Kasumi-1 (cell line): Measurements from ENCODE around the gene ARID5B.

Source experiments
- DNase-seq, 2 experiments: peaks; one replicate each; lab custom pipeline; 2025; lab: John Stamatoyannopoulos, UW

ARID5B gene

DNA sequence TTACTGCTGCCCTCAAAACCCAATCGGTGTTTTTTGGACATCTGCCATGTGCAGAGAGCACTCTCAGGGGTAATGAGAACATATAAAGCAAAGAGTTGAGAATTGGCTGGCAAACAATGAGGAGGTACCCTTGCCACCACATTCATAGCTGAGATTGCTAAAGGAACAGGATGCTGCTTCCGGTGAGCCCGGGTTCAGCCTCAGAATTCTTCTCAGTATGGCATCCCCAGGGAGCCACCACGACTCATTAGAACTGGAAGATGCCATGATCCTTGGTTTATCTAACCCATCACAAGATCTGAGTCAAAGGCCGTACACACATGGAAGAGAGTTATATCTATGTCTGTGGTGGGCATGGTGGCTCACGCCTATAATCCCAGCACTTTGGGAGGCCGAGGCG is 174.4 kb downstream of the ARID5B start:
- DNase-seq: no peak

DNA sequence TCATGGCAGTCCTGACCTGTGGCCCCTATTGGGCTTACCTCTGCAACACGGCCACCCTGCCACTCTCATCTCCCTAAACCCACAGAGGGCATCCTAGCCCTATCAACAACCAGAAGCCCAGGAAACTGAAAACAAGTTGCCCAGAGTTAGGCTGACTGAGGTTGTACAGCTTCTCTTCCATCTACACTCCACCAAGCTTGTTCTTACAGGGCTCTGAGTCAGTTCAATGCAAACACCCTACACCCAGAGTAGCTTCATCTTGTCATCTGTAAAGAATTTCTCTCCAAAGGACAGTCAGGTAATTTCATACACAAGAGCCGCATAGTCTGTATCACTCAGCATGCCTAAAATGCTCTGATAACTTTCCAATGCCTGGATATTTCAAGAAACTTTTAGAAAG is 175.4 kb downstream of the ARID5B start:
- no peak for DNase-seq

DNA sequence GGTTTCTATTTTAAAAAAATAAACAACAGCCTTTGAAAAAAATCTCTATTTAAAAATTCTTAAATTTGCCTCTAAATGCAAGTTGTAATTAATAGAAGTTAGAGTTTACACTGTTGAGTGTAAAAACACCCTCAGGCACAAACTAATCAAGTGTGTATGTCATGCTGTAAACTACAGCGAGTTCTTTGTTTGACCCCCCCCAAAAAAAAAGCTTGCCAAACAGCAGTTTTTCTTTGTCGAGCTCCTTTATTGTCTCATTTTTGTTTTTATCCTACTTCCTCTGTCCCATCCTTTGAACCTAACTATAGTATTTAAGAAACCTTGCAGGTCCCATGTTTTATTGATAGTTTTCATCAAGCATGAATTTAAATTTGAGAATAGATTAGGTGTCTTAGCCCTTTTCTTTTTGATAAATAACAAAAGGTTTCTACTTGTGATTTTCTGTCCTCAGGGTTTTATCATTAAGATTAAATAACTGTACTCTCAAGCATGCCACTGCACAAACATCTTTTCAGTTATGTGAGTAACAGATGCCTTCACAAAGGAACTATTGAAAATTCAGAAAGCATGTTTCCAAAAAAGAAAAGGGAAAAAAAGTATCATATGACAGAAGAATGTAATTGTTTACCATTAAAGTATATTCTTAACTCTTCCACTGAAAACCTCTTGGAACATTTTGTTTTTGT is 176.0 kb downstream of the ARID5B start:
- DNase-seq: no peak

DNA sequence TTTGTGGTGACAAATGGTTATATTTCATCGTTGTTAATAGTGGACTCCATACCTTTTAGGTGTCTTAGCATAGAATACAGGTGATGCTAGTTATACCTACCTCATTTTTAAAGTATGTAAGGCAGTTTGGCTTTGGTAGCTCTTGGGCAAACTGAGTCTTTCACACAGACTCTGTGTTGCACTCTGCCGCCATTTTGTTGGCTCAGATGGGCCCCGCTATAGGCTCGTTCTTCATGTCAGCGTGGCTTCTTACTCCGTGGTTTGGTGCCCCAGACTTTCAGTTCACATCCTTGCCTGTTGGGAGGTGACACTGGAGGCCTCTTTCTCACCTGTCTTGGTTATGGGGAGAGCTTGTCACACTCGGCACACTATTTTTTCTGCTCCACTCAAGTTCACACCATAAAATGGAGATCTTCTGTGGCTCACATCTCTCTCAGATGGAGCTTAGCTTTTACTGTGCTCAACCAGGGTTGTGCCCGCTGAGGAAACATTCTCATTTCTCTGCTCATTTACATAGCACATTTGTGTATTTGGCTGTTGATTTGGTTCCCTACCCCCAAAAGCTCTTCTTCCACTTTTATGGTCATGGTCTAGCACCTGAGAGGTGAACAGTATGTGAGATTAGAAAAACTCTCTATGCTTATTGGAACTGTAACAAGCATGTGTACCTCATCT is 178.5 kb downstream of the ARID5B start:
- no peak for DNase-seq

DNA sequence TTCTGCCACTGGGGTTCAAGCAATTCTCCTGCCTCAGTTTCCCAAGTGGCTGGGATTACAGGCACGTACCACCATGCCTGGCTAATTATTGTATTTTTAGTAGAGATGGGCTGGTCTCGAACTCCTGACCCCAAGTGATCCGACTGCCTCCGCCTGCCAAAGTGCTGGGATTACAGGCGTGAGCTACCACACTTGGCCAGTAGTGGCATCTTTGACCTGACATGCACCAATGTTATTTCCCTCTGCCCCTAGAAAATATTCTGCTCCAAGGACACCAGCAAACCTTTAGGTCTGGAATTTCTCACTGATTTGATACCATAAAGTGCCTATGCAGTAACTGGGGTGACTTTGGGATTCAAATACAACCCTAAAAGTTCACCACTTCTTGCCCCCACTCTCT is 179.4 kb downstream of the ARID5B start:
- DNase-seq: no peak

DNA sequence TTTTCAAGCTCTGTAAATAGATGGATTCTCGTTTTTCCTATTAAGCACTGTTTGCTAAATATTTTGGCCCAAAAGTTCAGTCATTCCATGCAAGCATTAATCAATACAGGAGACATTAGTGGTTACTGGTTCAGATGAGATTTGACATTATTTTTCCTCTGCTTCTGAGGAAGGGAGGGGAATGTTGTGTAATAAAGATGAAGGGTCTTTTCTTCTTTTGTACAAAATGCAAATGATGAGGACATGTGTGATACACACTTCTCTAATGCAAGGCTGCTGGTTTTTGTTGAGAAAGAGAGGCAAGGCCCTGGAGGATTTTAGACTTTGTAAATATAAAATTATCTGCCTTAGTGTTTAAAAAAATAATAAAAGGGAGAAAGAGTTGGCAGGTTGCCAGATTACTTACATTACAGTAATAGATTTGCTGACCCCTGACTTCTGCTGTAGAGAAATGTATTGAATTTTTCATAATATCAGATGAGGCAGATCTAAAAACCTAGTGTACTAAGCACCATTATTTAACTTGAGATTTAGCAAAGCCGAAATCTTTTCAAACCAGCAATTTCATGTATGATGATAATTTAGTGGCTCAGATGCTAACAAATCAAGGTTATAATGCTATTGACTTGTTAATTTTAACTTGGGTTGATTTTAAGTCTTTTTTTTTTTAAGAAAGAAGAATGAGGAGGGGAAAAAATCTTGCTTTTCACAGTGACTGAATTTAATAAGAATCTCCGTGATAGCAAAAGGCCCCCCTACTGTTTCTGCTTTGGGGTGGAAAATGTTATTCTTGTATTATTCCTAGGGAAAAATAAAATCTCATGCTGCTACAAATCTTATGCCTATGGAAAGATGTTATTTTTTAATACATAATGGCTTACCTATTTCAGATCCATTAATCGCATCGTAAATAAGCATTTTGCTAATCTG is 180.1 kb downstream of the ARID5B start:
- DNase-seq: no peak

DNA sequence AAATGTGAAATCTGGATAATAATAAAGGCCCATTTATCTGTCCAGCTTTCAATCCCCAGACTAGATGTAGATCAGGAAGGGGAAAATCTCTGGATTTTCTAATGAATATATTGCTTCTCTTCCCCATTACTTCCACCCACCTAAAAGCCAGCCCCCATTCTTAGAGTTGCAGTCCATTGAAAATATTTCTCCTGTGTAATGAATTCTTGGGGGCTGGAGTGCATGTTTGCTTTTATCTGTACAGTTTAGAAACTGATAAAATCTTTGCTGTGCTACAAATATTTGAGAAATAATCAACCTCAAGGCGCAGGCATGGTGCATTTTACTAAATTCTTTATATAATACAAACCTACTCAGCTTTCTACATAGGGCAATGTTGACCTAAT is 180.8 kb downstream of the ARID5B start:
- DNase-seq: no peak

DNA sequence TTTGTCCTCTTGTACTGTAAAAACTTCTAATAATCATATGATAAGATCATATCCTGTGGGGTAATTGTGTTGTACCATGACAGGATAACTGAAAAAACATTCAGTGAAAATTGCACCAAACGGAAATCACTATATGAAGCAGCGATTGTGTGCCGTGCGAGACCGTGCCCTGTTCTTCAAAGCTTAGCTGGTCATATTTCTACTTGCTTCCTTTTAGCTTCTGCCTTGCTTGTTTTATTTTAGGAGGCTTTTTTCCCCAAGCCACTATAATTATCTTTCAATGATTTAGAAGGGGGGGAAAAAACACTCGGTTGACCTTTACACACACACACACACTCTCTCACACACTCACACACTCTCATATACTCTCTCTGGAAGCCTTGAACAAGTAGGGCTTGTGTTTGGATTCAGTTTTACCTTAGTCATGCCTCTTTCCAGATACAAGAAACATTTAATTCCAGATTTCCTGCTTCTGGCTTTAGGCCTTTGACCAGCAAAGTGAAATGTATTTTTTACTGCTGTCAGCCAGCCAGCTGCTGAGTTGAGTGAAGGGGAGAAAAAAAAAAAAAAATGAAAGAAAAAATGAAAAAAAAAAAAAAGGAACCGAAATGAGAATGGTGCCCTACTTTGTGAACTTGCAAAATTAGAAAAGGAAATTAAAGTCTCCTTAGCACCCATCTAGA is 181.4 kb downstream of the ARID5B start:
- DNase-seq: no peak

DNA sequence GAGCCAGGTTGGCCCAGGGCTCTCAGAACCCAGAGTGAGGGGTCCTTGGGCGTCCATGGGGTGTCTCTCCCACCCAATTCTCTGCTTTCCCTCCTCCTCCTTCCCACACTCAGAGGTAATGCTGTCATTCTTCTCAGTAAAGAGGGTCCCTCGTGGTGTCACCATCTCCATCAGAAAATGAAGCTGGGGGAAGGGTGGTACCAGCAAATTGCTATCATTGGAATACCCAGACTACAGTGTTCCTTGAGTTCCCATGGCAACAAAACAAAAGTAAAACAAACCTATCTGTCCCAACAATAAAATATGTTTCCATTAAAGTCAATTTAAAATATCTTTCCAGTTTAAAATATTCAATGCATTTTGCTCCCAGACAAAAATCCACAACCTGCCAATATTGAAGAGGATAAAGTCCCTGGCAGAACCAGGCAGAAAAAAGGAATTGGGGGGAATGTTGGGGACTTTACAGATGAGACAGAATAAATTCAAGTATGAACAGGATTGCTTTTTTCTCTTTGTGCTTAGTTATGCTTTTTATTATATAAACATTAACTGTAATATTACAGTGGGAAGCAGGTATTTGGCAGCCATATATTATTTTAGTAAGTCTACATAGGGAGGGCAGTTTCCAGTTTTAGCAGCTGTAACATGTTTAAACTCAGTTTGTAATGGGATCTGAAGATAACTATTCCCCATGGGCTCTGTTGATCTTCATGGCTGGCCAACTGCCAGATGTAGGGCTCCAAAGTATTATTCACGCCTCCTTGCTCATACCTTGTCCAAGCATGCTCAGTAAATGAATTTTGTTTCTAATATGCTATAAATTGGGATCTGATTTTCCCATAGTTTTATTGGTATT is 182.1 kb downstream of the ARID5B start:
- no peak for DNase-seq

DNA sequence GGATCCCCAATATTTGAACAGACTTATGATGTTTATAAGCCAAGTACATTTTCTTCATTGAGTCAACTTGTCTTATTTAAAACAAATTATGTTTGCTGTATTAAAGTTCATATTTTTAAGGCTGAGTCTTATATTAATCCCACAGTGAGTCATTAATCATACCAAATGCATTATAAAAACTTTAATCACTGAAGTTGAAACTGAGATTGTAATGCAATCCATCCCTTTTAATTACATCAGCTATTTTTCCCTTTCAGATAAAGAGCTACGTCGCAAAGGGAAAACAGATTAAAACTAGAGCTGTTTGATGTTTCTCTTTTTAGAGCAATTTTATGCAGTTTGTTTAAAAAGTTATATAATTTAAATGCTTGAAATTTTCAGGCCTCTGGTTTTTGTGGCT is 183.0 kb downstream of the ARID5B start:
- DNase-seq: no peak

DNA sequence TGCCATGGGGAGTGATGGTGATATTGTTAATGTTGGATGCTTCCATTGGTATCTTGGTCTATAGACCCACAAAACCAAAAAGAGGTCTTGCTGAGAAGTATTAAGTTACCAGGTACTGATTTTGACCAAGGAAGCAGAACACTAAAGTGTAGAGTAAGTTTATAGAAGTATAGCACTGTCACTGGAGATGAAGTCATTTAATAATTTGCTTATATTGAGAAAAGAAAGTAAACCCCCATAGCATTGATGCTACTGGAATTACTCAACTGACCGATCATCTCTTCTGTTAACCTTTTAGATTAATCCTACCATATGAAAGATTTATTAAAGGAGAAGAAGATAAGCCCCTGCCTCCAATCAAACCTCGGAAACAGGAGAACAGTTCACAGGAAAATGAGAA is 183.9 kb downstream of the ARID5B start:
- no peak for DNase-seq

DNA sequence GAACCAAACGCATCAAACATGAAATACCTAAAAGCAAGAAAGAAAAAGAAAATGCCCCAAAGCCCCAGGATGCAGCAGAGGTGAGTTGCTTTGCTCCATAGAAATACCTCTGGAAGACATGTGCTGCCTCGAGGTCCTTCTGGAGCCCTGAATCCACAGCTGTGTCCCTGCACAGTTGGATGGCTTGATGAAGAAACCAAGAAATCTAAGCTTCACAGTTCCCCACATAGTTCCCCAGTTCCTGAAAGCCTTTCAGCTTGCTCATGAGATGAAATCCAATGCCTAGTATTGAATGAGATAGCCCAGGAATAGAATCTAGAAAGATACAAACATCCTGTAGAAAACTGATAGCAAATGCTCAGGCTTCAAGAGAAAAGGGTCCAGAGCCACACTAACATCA is 184.3 kb downstream of the ARID5B start:
- no peak for DNase-seq

DNA sequence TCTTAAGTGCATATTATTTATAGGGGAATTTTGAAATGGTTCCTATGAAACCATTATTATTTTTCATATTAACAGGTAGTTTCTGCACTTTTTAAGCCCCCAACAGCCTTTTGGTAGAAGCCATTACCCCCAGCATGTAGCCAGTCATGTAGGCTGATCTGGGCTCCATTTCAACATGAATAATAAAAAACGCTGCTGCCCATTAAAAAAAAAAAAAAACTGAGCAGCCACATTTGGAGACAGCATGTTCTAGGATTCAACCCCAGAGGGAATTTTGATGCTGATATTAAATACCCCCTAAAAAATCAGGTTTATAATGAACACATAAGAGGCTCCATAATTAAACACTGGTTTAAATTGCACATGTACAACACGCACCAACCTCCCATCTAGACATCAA is 185.8 kb downstream of the ARID5B start:
- no peak for DNase-seq

DNA sequence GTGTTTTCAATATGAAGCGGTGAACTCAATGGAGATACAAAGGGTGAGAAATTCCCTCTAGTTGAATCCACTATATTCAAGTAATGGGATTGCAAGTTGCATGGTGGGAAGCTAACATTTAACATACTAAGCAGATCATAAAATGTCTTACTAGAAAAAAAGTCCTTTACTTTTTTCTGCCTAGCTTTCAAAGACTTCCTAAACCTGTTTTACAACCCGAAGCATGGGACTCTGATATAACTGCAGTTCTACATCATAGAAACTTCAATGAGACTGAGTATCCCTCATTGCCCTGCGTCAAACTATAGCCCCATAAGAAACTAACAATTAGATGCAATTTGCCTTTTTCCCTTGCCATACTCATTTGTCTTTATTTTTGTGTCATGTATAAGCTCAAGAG is 187.3 kb downstream of the ARID5B start:
- DNase-seq: no peak

DNA sequence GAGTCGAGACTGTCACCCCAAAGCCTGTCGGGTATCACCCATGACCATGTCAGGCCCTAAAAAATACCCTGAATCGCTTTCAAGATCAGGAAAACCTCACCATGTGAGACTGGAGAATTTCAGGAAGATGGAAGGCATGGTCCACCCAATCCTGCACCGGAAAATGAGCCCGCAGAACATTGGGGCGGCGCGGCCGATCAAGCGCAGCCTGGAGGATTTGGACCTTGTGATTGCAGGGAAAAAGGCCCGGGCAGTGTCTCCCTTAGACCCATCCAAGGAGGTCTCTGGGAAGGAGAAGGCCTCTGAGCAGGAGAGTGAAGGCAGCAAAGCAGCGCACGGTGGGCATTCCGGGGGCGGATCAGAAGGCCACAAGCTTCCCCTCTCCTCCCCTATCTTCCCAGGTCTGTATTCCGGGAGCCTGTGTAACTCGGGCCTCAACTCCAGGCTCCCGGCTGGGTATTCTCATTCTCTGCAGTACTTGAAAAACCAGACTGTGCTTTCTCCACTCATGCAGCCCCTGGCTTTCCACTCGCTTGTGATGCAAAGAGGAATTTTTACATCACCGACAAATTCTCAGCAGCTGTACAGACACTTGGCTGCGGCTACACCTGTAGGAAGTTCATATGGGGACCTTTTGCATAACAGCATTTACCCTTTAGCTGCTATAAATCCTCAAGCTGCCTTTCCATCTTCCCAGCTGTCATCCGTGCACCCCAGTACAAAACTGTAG is 191.0 kb downstream of the ARID5B start:
- DNase-seq: no peak

DNA sequence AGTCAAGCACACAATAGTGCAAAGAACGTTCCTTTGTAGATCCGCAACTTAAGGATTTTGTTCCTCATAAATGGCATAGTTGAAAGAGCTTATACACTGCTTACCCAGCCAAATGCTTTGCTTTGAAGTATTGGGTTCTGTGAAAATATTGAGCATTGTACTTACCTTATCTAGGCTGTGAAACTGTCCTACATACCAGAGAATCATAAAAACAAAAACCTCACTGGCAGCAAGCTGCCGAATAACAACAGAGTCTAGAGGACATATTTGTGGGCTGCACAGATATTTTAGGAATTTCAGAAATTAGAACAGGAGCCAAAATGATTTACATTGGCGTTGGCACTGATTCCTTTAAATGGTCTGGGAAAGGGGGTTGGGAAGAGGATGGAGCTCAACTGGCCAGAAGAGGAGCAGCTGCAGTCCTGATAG is 192.4 kb downstream of the ARID5B start:
- DNase-seq: no peak

DNA sequence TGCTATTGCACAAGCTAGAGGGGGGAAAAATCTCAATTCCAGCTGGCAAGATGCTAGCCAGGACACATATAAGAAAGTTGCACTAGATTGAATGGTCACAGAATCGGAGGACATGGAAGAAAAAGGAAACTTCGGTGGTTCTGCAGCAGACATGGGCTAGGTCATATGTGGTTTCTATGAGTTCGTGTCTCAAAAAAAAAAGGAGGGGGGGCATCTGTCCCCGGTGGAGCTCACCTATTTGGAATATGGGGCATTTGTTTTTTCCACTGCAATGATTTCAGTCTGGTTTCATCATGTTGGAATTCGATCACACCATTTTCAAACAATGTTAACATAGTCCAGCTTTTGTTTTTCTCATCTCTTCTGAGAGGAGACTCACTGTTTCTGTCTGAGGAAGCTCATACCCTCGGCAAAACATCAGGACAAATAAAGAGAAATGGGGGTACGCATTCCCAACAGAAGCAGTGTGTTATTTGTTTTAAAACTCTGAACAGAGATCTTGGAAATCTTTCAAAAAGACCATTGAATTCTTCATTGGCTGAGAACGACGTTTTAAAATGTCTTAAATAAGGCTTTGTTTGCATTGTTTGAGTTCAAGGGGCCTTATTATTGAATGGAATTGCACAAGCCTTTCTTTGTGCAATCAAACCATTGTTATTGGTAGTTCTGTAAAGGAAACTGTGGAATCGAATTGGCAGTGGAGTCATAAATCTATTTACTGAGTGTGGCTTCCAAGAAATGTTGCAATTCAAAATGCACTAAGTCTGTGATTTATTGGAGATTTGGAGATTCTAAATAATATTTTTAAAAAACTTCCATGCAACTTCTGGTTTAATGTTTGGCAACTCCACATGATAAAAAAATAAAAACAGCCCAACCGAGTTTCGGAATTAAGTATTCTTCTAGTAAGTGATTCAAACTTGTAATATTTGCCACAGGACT is 194.0 kb downstream of the ARID5B start:
- no peak for DNase-seq

DNA sequence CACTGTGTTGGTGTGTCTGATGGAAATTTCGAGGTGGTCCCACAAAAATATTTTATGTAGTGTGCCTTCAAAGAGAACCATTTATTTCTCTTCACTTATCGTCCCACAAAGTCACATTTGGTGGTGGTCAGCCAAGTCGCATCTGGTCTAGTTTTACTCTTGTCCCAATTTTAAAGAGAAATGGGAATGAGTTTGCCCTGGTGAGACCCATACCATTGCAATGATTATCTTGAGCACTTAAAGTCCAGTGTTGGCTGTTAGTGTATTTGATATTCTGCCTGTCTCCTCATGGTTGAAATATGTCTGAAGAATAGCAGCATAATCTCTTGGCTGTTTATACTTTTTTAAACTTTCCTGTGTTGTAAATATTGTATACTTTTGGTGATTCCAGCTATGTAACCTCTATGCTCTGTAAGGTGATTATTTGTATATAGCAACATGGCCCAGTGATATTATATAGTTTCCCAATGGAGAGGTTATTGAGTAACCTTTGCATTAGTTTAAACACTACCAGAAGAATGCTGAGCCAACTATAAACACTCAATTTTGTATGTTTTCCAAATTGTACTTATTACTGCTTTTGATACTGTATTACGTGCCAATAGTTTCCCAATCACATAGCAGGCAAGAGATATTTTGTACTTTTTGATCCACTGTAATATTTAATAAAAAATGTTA is 194.9 kb downstream of the ARID5B start:
- no peak for DNase-seq
